ENCODE results near the gene CCT5. TPM values are rescaled to one million over a fixed set of nuclear protein-coding genes. Genes with fewer than 3 reads are reported as not detected.

The CCT5 gene
- total and polyA plus RNA-seq, 10 of the 15 experiments (the other 5 are each of a cell fraction or from before 2014, with no cell fraction given): 376 to 637 (median 543) TPM

- TF ChIP-seq MYC (IDR thresholded peaks at IDR 0.05; ENCODE audit: insufficient read depth, insufficient read length, insufficient replicate concordance, low read length, severe bottlenecking) (no peak), RBBP5 (conservative IDR thresholded peaks at IDR 0.05) (no peak), SREBF1 (IDR thresholded peaks at IDR 0.05; ENCODE audit: low read length) (no peak), RELA (IDR thresholded peaks at IDR 0.05; ENCODE audit: borderline replicate concordance, partially characterized antibody) (no peak), MYB (IDR thresholded peaks at IDR 0.05; ENCODE audit: borderline replicate concordance, low read depth, low read length) (no peak), YY1 (IDR thresholded peaks at IDR 0.05; ENCODE audit: low read depth, low read length) (no peak), BMI1 (IDR thresholded peaks at IDR 0.05; ENCODE audit: borderline replicate concordance) (no peak), PML (IDR thresholded peaks at IDR 0.05; ENCODE audit: low read length) (no peak), ZNF24 (IDR thresholded peaks at IDR 0.05) (no peak), PAX8 (IDR thresholded peaks at IDR 0.05) (no peak), CEBPB (IDR thresholded peaks at IDR 0.05; ENCODE audit: borderline replicate concordance in 1 of 2, low read depth in 2 of 2, low read length in 2 of 2) (no peak), EZH2 (IDR thresholded peaks at IDR 0.05; ENCODE audit: borderline replicate concordance, control insufficient read depth, low read depth, low read length) (no peak)
These were observed 17.7 kb upstream of the CCT5 start (continued) for GRCh38 chr5:10232386-10232785.

- FAIRE-seq (no peak), DNase-seq (ENCODE audit: low read depth, low spot score) (no peak), ATAC-seq (no peak)
- SMC1A ChIA-PET (ENCODE audit: uncharacterized antibody, unreplicated experiment): interaction anchor here (1.3 kb wide), 1 partner anchor 8 kb away, joined by 4 read pairs; no protein-coding TSS in a partner anchor
- H3K4me2 ChIP-seq (ENCODE audit: control insufficient read depth, insufficient read depth): no peak overlapping the region
- no TSS peak for BruUV-seq (replicated peaks)
- H3K79me2 ChIP-seq (ENCODE audit: control insufficient read depth, insufficient read depth, low read length): no peaks in the 10 kb centered on the region
- POLR2A ChIA-PET: no interaction called here
- in situ Hi-C loops (cut with MboI) (no loop called here), intact Hi-C loops (cut with micrococcal nuclease; ENCODE audit: unreplicated experiment) (no loop called here)
- no peaks in the 10 kb centered on the region for H3K27me3 ChIP-seq (replicated peaks in 1 of 2; ENCODE audit: control insufficient read depth in 2 of 2, insufficient read depth in 2 of 2, low read length in 1 of 2)
- H4K20me1 ChIP-seq (ENCODE audit: control insufficient read depth, insufficient read depth): no peaks in the 10 kb centered on the region
- no peak overlapping the region for H3K4me3 ChIP-seq
- 89% methylated on average over 6 of the region's 7 CpGs for WGBS (ENCODE audit: insufficient coverage, insufficient replicate concordance, low lambda C conversion rate, missing lambda C conversion rate)
- no peaks in the 10 kb centered on the region for H3K9me3 ChIP-seq (replicated peaks; ENCODE audit: control insufficient read depth, insufficient read depth, low read length)
- peaks cover 0 to 2% of the 10 kb centered on the region in 2 experiments; a peak in 2 of 4 replicates for H3K36me3 ChIP-seq (ENCODE audit: control insufficient read depth in 2 of 2, insufficient read depth in 2 of 2, low read length in 1 of 2)
- H2AFZ ChIP-seq (ENCODE audit: control insufficient read depth, low read depth, low read length): no peak overlapping the region
- H3K9ac ChIP-seq (ENCODE audit: control insufficient read depth, insufficient read depth, low read length): no peak overlapping the region
- RAD21 ChIA-PET (ENCODE audit: unreplicated experiment): no interaction called here
- CTCF ChIA-PET: no interaction called here
- H3K4me1 ChIP-seq (ENCODE audit: control insufficient read depth, insufficient read depth, low read length): no peaks in the 10 kb centered on the region
- no peak overlapping the region for H3K27ac ChIP-seq (ENCODE audit: control insufficient read depth, insufficient read depth)
- TF ChIP-seq TCF12 (IDR thresholded peaks at IDR 0.05; ENCODE audit: low read depth, low read length) (no peak), ZNF274 (IDR thresholded peaks at IDR 0.05; ENCODE audit: insufficient read depth, insufficient read length) (no peak), CHD1 (IDR thresholded peaks at IDR 0.05; ENCODE audit: low read depth, low read length) (no peak), CTCF (IDR thresholded peaks at IDR 0.05 in 2 of 3, conservative IDR thresholded peaks at IDR 0.05 in 1 of 3; ENCODE audit: control insufficient read depth in 2 of 3, extremely low read depth in 1 of 3, insufficient read depth in 1 of 3, low read depth in 3 of 3, low read length in 3 of 3) (no peak), YBX1 (IDR thresholded peaks at IDR 0.05) (no peak), CUX1 (IDR thresholded peaks at IDR 0.05; ENCODE audit: insufficient replicate concordance, low read depth, low read length) (no peak), POLR2A (IDR thresholded peaks at IDR 0.05; ENCODE audit: low read depth, low read length) (no peak), BCL11A (IDR thresholded peaks at IDR 0.05; ENCODE audit: low read depth, low read length) (no peak)
These were observed 17.1 kb upstream of the CCT5 start for GRCh38 chr5:10233011-10233410.

All from GM12878 (cell line).